Neural cell (in vitro differentiated cells): ENCODE measurements around the gene INTS4. TPM values are rescaled to one million over a fixed set of nuclear protein-coding genes. Genes with fewer than 3 reads are reported as not detected.
"Not testable (repeated sequence)": the region's sequence is repeated elsewhere in the genome, so short reads cannot be mapped to it uniquely, and the experiment has no call there.

Source experiments
- H2AFZ ChIP-seq: fragments of 200-600, 300-800 bp; sonication (generic), shearing (Covaris generic); 2 replicates; pipeline ENCODE4 v1.6.0; 2014; ENCODE audit warnings: low read depth, mild to moderate bottlenecking, antibody characterized with exemption, low read length, moderate library complexity
- H3F3A ChIP-seq: fragments of 200-600 bp; shearing (Covaris generic); 2 replicates; pipeline ENCODE4 v1.6.1; 2016; ENCODE audit warnings: mild to moderate bottlenecking, moderate library complexity, mixed read lengths, antibody characterized with exemption, low read length; ENCODE audit not compliant: insufficient read depth, poor library complexity, severe bottlenecking
- H3K27ac ChIP-seq: fragments of 200-600, 300-800 bp; sonication (generic), shearing (Covaris generic); 2 replicates; pipeline ENCODE4 v1.5.1; 2014; ENCODE audit warnings: mild to moderate bottlenecking, low read length, moderate library complexity
- H3K27me3 ChIP-seq: fragments of 300-800, 200-600 bp; sonication (generic), shearing (Covaris generic); 2 replicates; pipeline ENCODE4 v1.6.0; 2014; ENCODE audit warnings: mild to moderate bottlenecking, low read depth, low read length, moderate library complexity; ENCODE audit not compliant: insufficient read depth
- H3K36me3 ChIP-seq: fragments of 300-800, 200-600 bp; sonication (generic), shearing (Covaris generic); 2 replicates; pipeline ENCODE4 v1.5.1; 2014; ENCODE audit warnings: mild to moderate bottlenecking, antibody characterized with exemption, low read length, moderate library complexity; ENCODE audit not compliant: insufficient read depth
- H3K4me2 ChIP-seq: fragments of 300-800, 200-600 bp; sonication (generic), shearing (Covaris generic); 2 replicates; pipeline ENCODE4 v1.6.0; 2014; ENCODE audit warnings: mild to moderate bottlenecking, low read length
- H3K4me3 ChIP-seq: fragments of 300-800, 200-600 bp; sonication (generic), shearing (Covaris generic); 2 replicates; pipeline ENCODE4 v1.5.1; 2014; ENCODE audit warnings: mild to moderate bottlenecking, low read length, moderate library complexity
- H3K79me2 ChIP-seq: fragments of 200-600 bp; shearing (Covaris generic); replicated peaks from 2 replicates; pipeline ENCODE4 v1.6.0; 2014; ENCODE audit warnings: mild to moderate bottlenecking, low read length, moderate library complexity; ENCODE audit not compliant: insufficient read depth
- H3K9ac ChIP-seq: fragments of 300-800, 200-600 bp; sonication (generic), shearing (Covaris generic); 2 replicates; pipeline ENCODE4 v1.6.1; 2016; ENCODE audit warnings: mild to moderate bottlenecking, low read length, mixed read lengths
- H3K9me2 ChIP-seq: fragments of 200-600 bp; shearing (Covaris generic); 2 replicates; pipeline ENCODE4 v1.6.1; 2016; ENCODE audit warnings: mild to moderate bottlenecking, low read length, mixed read lengths; ENCODE audit not compliant: insufficient read depth
- H3K9me3 ChIP-seq: fragments of 200-600, 300-800 bp; sonication (generic), shearing (Covaris generic); 2 replicates; pipeline ENCODE4 v1.6.1; 2016; ENCODE audit warnings: mild to moderate bottlenecking, mixed run types, low read length, moderate library complexity, mixed read lengths
- H4K20me1 ChIP-seq: fragments of 200-600 bp; shearing (Covaris generic); 2 replicates; pipeline ENCODE4 v1.6.1; 2016; ENCODE audit warnings: mild to moderate bottlenecking, mixed run types; ENCODE audit not compliant: insufficient read depth
- CTCF ChIP-seq: fragments of 450-650 bp; IDR thresholded peaks from 2 replicates; pipeline ENCODE4 v1.5.1; 2014; ENCODE audit warnings: antibody characterized with exemption, mild to moderate bottlenecking, moderate library complexity; ENCODE audit not compliant: poor library complexity, severe bottlenecking
- EP300 ChIP-seq: fragments of 450-650 bp; conservative IDR thresholded peaks from 2 replicates; pipeline ENCODE4 v1.6.1; 2014; ENCODE audit warnings: antibody characterized with exemption, mild to moderate bottlenecking, moderate library complexity; ENCODE audit not compliant: poor library complexity, severe bottlenecking
- EZH2 ChIP-seq: fragments of 200-600, 300-800 bp; shearing (Covaris generic), sonication (generic); IDR thresholded peaks from 2 replicates; pipeline ENCODE4 v1.6.1; 2014; ENCODE audit warnings: antibody characterized with exemption, low read length, borderline replicate concordance, mild to moderate bottlenecking; ENCODE audit not compliant: insufficient read depth, poor library complexity, severe bottlenecking
- MXI1 ChIP-seq: fragments of 450-650 bp; conservative IDR thresholded peaks from 2 replicates; pipeline ENCODE4 v1.6.1; 2014; ENCODE audit warnings: antibody characterized with exemption, mild to moderate bottlenecking; ENCODE audit not compliant: poor library complexity, severe bottlenecking
- POLR2AphosphoS5 ChIP-seq: IDR thresholded peaks from 2 replicates; pipeline ENCODE4 v1.6.1; 2012
- RAD21 ChIP-seq: fragments of 450-650 bp; conservative IDR thresholded peaks from 2 replicates; pipeline ENCODE4 v1.6.1; 2014; ENCODE audit warnings: antibody characterized with exemption, mild to moderate bottlenecking, moderate library complexity
- REST ChIP-seq: IDR thresholded peaks from 2 replicates; pipeline ENCODE4 v1.6.1; 2012; ENCODE audit warnings: borderline replicate concordance
- SMC3 ChIP-seq: fragments of 450-650 bp; conservative IDR thresholded peaks from 2 replicates; pipeline ENCODE4 v1.6.1; 2014; ENCODE audit warnings: antibody characterized with exemption, mild to moderate bottlenecking, moderate library complexity; ENCODE audit not compliant: poor library complexity
- TAF1 ChIP-seq: IDR thresholded peaks from 2 replicates; pipeline ENCODE4 v1.6.1; 2012; ENCODE audit warnings: low read depth
- polyA plus RNA-seq: library from polyadenylated mRNA; depleted of rRNA; stranded (reverse); fragments of >200 nt; gene quantifications from 2 replicates; pipeline ENCODE4 v1.2.3, GENCODE V29; 2014

INTS4 gene
- polyA plus RNA-seq, 1 donor from 2014 or later: 34.5 TPM

- H3K79me2 ChIP-seq: peaks cover 16% of the 10 kb centered on the region
- peak overlapping the region; percentile 80 for H3K4me3 ChIP-seq
- no peaks in the 10 kb centered on the region for H3K36me3 ChIP-seq
- peak overlapping the region; percentile 44 for H2AFZ ChIP-seq
- peak overlapping the region; percentile 52 for H3K27ac ChIP-seq
- no peaks in the 10 kb centered on the region for H4K20me1 ChIP-seq
- H3K9me2 ChIP-seq: no peaks in the 10 kb centered on the region
- no peaks in the 10 kb centered on the region for H3K27me3 ChIP-seq
- peak overlapping the region; percentile 67 for H3K4me2 ChIP-seq
- peak overlapping the region; percentile 64 for H3K9ac ChIP-seq
- H3F3A ChIP-seq: no peaks in the 10 kb centered on the region
- H3K9me3 ChIP-seq: no peaks in the 10 kb centered on the region
- TF ChIP-seq EP300 (no peak), TAF1 (no peak), MXI1 (no peak), CTCF (no peak), POLR2AphosphoS5 (no peak), RAD21 (no peak), REST (no peak), SMC3 (no peak), EZH2 (no peak)
Observed at GRCh38 chr11:77993902-77994301, 566 bp downstream of the INTS4 start.

- no peaks in the 10 kb centered on the region for H4K20me1 ChIP-seq
- H3F3A ChIP-seq: no peaks in the 10 kb centered on the region
- no peak overlapping the region for H3K4me3 ChIP-seq
- no peak overlapping the region for H3K27ac ChIP-seq
- H3K9me2 ChIP-seq: no peaks in the 10 kb centered on the region
- no peaks in the 10 kb centered on the region for H3K9me3 ChIP-seq
- H2AFZ ChIP-seq: no peak overlapping the region
- H3K36me3 ChIP-seq: no peaks in the 10 kb centered on the region
- no peak overlapping the region for H3K4me2 ChIP-seq
- H3K9ac ChIP-seq: no peak overlapping the region
- TF ChIP-seq EZH2 (no peak), MXI1 (no peak), SMC3 (no peak), EP300 (no peak), CTCF (no peak), TAF1 (no peak), POLR2AphosphoS5 (no peak), REST (no peak), RAD21 (no peak)
- H3K27me3 ChIP-seq: no peaks in the 10 kb centered on the region
- H3K79me2 ChIP-seq: peaks cover 16% of the 10 kb centered on the region
Observed at GRCh38 chr11:77990981-77991380, 3.5 kb downstream of the INTS4 start.

GRCh38 chr11:77986456-77986855, 8.0 kb downstream of the INTS4 start:
- H3K9me2 ChIP-seq, H3K27me3 ChIP-seq, H3F3A ChIP-seq, H3K27ac ChIP-seq, H3K79me2 ChIP-seq, H2AFZ ChIP-seq, H3K4me2 ChIP-seq, H3K4me3 ChIP-seq, H4K20me1 ChIP-seq, H3K36me3 ChIP-seq, H3K9ac ChIP-seq, H3K9me3 ChIP-seq: not testable (repeated sequence)
